MM.1S (cell line): ENCODE data around the gene STK32B.

Experiments
- EZH2 ChIP-seq: fragments of 300-600 bp; sonication (generic); optimal IDR thresholded peaks from 2 replicates; pipeline ENCODE3; 2017; ENCODE audit warnings: low read depth, mild to moderate bottlenecking, antibody characterized with exemption, low read length, mixed read lengths
- TF ChIP-seq, protein P1 (sequence below): fragments of 300-600 bp; sonication (generic); IDR thresholded peaks from 2 replicates; pipeline ENCODE4 v1.5.1; 2016; ENCODE audit warnings: antibody characterized with exemption, low read length, mixed read lengths

DNA sequence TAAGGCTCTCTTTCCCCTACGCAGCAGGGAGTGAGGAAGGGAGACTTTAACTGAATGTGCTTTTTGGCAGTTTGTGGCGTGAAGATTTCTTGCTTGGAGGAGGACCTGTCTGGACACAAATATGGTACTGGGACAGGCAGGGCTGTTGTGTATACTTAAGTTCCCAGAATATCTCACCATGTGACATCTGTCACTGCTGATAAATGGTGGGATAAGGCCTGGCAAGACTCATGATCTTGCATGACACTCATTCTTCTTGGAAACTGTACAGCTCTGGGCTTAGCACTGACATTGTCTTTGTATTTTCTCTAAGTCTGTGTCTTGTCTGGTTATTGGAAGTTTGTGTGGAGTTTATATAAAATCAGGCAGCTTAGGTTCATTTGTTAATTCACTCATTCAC is 93.1 kb downstream of the STK32B start:
- TF ChIP-seq, protein P1, sequence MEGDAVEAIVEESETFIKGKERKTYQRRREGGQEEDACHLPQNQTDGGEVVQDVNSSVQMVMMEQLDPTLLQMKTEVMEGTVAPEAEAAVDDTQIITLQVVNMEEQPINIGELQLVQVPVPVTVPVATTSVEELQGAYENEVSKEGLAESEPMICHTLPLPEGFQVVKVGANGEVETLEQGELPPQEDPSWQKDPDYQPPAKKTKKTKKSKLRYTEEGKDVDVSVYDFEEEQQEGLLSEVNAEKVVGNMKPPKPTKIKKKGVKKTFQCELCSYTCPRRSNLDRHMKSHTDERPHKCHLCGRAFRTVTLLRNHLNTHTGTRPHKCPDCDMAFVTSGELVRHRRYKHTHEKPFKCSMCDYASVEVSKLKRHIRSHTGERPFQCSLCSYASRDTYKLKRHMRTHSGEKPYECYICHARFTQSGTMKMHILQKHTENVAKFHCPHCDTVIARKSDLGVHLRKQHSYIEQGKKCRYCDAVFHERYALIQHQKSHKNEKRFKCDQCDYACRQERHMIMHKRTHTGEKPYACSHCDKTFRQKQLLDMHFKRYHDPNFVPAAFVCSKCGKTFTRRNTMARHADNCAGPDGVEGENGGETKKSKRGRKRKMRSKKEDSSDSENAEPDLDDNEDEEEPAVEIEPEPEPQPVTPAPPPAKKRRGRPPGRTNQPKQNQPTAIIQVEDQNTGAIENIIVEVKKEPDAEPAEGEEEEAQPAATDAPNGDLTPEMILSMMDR, result no peak
- no peak for TF ChIP-seq EZH2
